WTC11 (cell line): ENCODE results near the gene EGLN2. TPM values are rescaled to one million over a fixed set of nuclear protein-coding genes. Genes with fewer than 3 reads are reported as not detected.
A peak's percentile ranks its signal among the peaks of the same experiment; 100 is the strongest.

Experiments used
- ATAC-seq: fragments of 200-7000 bp; cut with Tn5 transposase; 2 replicates; pipeline ENCODE4 v1.10.0; 2021; ENCODE audit warnings: mild to moderate bottlenecking, moderate library complexity
- CTCF ChIA-PET: fragments of 300-600 bp; sonication (Branson Sonifier 250); formaldehyde crosslinking; loops from one replicate; lab custom pipeline; 2021; ENCODE audit warnings: antibody characterized with exemption; lab: Charles Lee
- POLR2A ChIA-PET: fragments of 350-600 bp; sonication (Branson Sonifier 250); formaldehyde crosslinking; loops from one replicate; lab custom pipeline; 2021; ENCODE audit warnings: antibody characterized with exemption; lab: Charles Lee
- DNase-seq: peaks from one replicate; pipeline ENCODE4 v3.0.0; 2021; ENCODE audit warnings: low spot score
- H3K27ac Mint-ChIP-seq: 2 replicates; pipeline ENCODE4 v1.8.0; 2021; ENCODE audit warnings: mixed read lengths
- H3K27me3 Mint-ChIP-seq: 2 replicates; pipeline ENCODE4 v1.8.0; 2021; ENCODE audit warnings: low read depth, mild to moderate bottlenecking, moderate library complexity, mixed read lengths
- H3K36me3 Mint-ChIP-seq: 2 replicates; pipeline ENCODE4 v1.8.0; 2021; ENCODE audit warnings: mixed read lengths
- H3K4me1 Mint-ChIP-seq: 2 replicates; pipeline ENCODE4 v1.8.0; 2022; ENCODE audit warnings: mixed read lengths
- H3K4me3 Mint-ChIP-seq: 2 replicates; pipeline ENCODE4 v1.8.0; 2021; ENCODE audit warnings: mild to moderate bottlenecking, moderate library complexity, mixed read lengths
- H3K9me3 Mint-ChIP-seq: 2 replicates; pipeline ENCODE4 v1.8.0; 2021; ENCODE audit warnings: mixed read lengths
- ELF4 ChIP-seq: sonication (generic); formaldehyde crosslinking; IDR thresholded peaks from 2 replicates; pipeline ENCODE4 v1.8.1; 2022; ENCODE audit warnings: low read depth, mild to moderate bottlenecking, moderate library complexity, missing genetic modification reagents
- FOXP1 ChIP-seq: sonication (generic); formaldehyde crosslinking; IDR thresholded peaks from 2 replicates; pipeline ENCODE4 v1.8.0; 2022; ENCODE audit warnings: missing genetic modification reagents, mild to moderate bottlenecking, moderate library complexity, borderline replicate concordance
- GABPB1 ChIP-seq: sonication (generic); formaldehyde crosslinking; IDR thresholded peaks from 2 replicates; pipeline ENCODE4 v1.8.1; 2023; ENCODE audit warnings: mild to moderate bottlenecking, missing genetic modification reagents
- IRF2 ChIP-seq: sonication (generic); formaldehyde crosslinking; IDR thresholded peaks from 2 replicates; pipeline ENCODE4 v1.8.0; 2022; ENCODE audit warnings: low read depth, missing genetic modification reagents, borderline replicate concordance
- MYBL2 ChIP-seq: sonication (generic); formaldehyde crosslinking; IDR thresholded peaks from 2 replicates; pipeline ENCODE4 v1.8.1; 2023; ENCODE audit warnings: mild to moderate bottlenecking, moderate library complexity, missing genetic modification reagents
- NR2C2 ChIP-seq: sonication (generic); formaldehyde crosslinking; IDR thresholded peaks from 2 replicates; pipeline ENCODE4 v1.8.0; 2022; ENCODE audit warnings: mild to moderate bottlenecking, missing genetic modification reagents
- SP1 ChIP-seq: sonication (generic); formaldehyde crosslinking; conservative IDR thresholded peaks from 2 replicates; pipeline ENCODE4 v1.8.1; 2022; ENCODE audit warnings: missing genetic modification reagents
- total RNA-seq: library from RNA; stranded (reverse); gene quantifications from 3 replicates; pipeline ENCODE4 v1.2.3, GENCODE V29; 2021
- TF ChIP-seq, protein P1 (sequence below): fragments of 250-450 bp; sonication (Bioruptor Pico); IDR thresholded peaks from 2 replicates; pipeline ENCODE4 v1.9.0; 2021; ENCODE audit warnings: moderate library complexity, mild to moderate bottlenecking, inconsistent platforms, borderline replicate concordance
- TF ChIP-seq, protein P2 (sequence below): sonication (generic); formaldehyde crosslinking; IDR thresholded peaks from 2 replicates; pipeline ENCODE4 v1.8.1; 2023; ENCODE audit warnings: mild to moderate bottlenecking, moderate library complexity, missing genetic modification reagents
- TF ChIP-seq, protein P3 (sequence below): fragments of 250-450 bp; sonication (Bioruptor Pico); IDR thresholded peaks from 2 replicates; pipeline ENCODE4 v2.1.2; 2022; ENCODE audit warnings: mild to moderate bottlenecking, moderate library complexity
- TF ChIP-seq, protein P4 (sequence below): sonication (generic); formaldehyde crosslinking; IDR thresholded peaks from 2 replicates; pipeline ENCODE4 v1.8.0; 2022; ENCODE audit warnings: mild to moderate bottlenecking, missing genetic modification reagents
- TF ChIP-seq, protein P5 (sequence below): sonication (generic); formaldehyde crosslinking; IDR thresholded peaks from 2 replicates; pipeline ENCODE4 v1.8.1; 2023; ENCODE audit warnings: mild to moderate bottlenecking, missing genetic modification reagents
- TF ChIP-seq, protein P6 (sequence below): sonication (generic); formaldehyde crosslinking; IDR thresholded peaks from 2 replicates; pipeline ENCODE4 v1.8.0; 2022; ENCODE audit warnings: mild to moderate bottlenecking, missing genetic modification reagents
- TF ChIP-seq, protein P7 (sequence below): sonication (generic); formaldehyde crosslinking; IDR thresholded peaks from 2 replicates; pipeline ENCODE4 v1.8.0; 2022; ENCODE audit warnings: mild to moderate bottlenecking, missing genetic modification reagents
- TF ChIP-seq, protein P8 (sequence below): sonication (generic); formaldehyde crosslinking; IDR thresholded peaks from 2 replicates; pipeline ENCODE4 v1.8.0; 2023; ENCODE audit warnings: mild to moderate bottlenecking, missing genetic modification reagents

The EGLN2 gene
- total RNA-seq, 1 experiment from 2014 or later: 102 TPM

DNA sequence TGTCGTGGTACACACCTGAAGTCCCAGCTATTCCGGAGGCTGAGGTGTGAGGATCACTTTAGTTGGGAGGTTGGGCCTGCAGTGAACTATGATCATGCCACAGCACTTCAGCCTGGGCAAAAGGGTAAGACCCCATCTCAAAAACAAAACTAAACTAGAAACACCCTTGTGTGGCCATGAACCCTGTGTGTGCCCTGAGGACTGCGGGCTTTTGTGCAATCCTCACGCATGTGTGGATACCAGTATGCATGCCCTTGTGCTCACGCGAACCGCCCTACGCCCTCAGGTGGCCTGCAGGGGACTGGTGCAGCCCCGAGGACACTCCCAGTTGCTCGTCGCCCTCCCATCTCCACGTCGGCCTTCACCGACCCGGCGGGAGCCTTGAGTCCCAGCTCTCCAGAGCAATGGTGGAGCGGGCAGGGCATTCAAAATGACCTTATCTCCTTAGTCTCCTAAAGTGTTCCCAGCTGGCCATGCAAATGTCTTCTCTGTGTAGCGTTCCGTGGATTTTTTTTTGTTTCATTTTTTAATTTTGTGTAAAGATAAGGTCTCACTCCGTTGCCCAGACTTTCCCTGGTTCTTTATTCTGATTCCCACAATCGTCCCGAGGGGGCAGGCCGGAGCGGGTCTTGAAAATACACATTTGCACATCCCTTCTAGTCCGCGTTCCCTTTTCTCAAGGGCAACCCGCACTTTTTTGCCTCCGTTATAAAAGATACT, 868 bp upstream of the EGLN2 start:
- H3K27ac Mint-ChIP-seq: peak overlapping the region; percentile 98
- TF ChIP-seq, protein P1, sequence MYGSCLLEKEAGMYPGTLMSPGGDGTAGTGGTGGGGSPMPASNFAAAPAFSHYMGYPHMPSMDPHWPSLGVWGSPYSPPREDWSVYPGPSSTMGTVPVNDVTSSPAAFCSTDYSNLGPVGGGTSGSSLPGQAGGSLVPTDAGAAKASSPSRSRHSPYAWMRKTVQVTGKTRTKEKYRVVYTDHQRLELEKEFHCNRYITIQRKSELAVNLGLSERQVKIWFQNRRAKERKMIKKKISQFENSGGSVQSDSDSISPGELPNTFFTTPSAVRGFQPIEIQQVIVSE (CRISPR knock-in tag): no peak
- TF ChIP-seq FOXP1 (CRISPR knock-in tag) (0 out of 2 replicates have a peak, but pooled peaks have one; percentile 20), IRF2 (CRISPR knock-in tag) (no peak), NR2C2 (CRISPR knock-in tag) (0 out of 2 replicates have a peak, but pooled peaks have one; percentile 49), MYBL2 (0 out of 2 replicates have a peak, but pooled peaks have one; percentile 39), ELF4 (CRISPR knock-in tag) (no peak), SP1 (CRISPR knock-in tag) (peak; percentile 41; the same call in 1 of the 2 replicates), GABPB1 (CRISPR knock-in tag) (peak; percentile 48; the same call in 1 of the 2 replicates)
- TF ChIP-seq, protein P2, sequence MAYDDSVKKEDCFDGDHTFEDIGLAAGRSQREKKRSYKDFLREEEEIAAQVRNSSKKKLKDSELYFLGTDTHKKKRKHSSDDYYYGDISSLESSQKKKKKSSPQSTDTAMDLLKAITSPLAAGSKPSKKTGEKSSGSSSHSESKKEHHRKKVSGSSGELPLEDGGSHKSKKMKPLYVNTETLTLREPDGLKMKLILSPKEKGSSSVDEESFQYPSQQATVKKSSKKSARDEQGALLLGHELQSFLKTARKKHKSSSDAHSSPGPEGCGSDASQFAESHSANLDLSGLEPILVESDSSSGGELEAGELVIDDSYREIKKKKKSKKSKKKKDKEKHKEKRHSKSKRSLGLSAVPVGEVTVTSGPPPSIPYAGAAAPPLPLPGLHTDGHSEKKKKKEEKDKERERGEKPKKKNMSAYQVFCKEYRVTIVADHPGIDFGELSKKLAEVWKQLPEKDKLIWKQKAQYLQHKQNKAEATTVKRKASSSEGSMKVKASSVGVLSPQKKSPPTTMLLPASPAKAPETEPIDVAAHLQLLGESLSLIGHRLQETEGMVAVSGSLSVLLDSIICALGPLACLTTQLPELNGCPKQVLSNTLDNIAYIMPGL (CRISPR knock-in tag): 0 out of 2 replicates have a peak, but pooled peaks have one; percentile 24
- TF ChIP-seq, protein P3, sequence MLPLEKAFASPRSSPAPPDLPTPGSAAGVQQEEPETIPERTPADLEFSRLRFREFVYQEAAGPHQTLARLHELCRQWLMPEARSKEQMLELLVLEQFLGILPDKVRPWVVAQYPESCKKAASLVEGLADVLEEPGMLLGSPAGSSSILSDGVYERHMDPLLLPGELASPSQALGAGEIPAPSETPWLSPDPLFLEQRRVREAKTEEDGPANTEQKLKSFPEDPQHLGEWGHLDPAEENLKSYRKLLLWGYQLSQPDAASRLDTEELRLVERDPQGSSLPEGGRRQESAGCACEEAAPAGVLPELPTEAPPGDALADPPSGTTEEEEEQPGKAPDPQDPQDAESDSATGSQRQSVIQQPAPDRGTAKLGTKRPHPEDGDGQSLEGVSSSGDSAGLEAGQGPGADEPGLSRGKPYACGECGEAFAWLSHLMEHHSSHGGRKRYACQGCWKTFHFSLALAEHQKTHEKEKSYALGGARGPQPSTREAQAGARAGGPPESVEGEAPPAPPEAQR (CRISPR knock-in tag): no peak
- TF ChIP-seq, protein P4, sequence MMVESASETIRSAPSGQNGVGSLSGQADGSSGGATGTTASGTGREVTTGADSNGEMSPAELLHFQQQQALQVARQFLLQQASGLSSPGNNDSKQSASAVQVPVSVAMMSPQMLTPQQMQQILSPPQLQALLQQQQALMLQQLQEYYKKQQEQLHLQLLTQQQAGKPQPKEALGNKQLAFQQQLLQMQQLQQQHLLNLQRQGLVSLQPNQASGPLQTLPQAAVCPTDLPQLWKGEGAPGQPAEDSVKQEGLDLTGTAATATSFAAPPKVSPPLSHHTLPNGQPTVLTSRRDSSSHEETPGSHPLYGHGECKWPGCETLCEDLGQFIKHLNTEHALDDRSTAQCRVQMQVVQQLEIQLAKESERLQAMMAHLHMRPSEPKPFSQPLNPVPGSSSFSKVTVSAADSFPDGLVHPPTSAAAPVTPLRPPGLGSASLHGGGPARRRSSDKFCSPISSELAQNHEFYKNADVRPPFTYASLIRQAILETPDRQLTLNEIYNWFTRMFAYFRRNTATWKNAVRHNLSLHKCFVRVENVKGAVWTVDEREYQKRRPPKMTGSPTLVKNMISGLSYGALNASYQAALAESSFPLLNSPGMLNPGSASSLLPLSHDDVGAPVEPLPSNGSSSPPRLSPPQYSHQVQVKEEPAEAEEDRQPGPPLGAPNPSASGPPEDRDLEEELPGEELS (CRISPR knock-in tag): 0 out of 2 replicates have a peak, but pooled peaks have one; percentile 37
- TF ChIP-seq, protein P5, sequence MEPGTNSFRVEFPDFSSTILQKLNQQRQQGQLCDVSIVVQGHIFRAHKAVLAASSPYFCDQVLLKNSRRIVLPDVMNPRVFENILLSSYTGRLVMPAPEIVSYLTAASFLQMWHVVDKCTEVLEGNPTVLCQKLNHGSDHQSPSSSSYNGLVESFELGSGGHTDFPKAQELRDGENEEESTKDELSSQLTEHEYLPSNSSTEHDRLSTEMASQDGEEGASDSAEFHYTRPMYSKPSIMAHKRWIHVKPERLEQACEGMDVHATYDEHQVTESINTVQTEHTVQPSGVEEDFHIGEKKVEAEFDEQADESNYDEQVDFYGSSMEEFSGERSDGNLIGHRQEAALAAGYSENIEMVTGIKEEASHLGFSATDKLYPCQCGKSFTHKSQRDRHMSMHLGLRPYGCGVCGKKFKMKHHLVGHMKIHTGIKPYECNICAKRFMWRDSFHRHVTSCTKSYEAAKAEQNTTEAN (CRISPR knock-in tag): peak; percentile 71
- TF ChIP-seq, protein P6, sequence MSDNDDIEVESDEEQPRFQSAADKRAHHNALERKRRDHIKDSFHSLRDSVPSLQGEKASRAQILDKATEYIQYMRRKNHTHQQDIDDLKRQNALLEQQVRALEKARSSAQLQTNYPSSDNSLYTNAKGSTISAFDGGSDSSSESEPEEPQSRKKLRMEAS (CRISPR knock-in tag): peak; percentile 90
- TF ChIP-seq, protein P7, sequence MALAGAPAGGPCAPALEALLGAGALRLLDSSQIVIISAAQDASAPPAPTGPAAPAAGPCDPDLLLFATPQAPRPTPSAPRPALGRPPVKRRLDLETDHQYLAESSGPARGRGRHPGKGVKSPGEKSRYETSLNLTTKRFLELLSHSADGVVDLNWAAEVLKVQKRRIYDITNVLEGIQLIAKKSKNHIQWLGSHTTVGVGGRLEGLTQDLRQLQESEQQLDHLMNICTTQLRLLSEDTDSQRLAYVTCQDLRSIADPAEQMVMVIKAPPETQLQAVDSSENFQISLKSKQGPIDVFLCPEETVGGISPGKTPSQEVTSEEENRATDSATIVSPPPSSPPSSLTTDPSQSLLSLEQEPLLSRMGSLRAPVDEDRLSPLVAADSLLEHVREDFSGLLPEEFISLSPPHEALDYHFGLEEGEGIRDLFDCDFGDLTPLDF (CRISPR knock-in tag): 0 out of 2 replicates have a peak, but pooled peaks have one; percentile 32
- TF ChIP-seq, protein P8, sequence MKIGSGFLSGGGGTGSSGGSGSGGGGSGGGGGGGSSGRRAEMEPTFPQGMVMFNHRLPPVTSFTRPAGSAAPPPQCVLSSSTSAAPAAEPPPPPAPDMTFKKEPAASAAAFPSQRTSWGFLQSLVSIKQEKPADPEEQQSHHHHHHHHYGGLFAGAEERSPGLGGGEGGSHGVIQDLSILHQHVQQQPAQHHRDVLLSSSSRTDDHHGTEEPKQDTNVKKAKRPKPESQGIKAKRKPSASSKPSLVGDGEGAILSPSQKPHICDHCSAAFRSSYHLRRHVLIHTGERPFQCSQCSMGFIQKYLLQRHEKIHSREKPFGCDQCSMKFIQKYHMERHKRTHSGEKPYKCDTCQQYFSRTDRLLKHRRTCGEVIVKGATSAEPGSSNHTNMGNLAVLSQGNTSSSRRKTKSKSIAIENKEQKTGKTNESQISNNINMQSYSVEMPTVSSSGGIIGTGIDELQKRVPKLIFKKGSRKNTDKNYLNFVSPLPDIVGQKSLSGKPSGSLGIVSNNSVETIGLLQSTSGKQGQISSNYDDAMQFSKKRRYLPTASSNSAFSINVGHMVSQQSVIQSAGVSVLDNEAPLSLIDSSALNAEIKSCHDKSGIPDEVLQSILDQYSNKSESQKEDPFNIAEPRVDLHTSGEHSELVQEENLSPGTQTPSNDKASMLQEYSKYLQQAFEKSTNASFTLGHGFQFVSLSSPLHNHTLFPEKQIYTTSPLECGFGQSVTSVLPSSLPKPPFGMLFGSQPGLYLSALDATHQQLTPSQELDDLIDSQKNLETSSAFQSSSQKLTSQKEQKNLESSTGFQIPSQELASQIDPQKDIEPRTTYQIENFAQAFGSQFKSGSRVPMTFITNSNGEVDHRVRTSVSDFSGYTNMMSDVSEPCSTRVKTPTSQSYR: 0 out of 2 replicates have a peak, but pooled peaks have one; percentile 59
- H3K4me1 Mint-ChIP-seq: peaks cover 32% of the 10 kb centered on the region
- DNase-seq: peak; percentile 85
- peak overlapping the region; percentile 86 for H3K4me3 Mint-ChIP-seq
- no peaks in the 10 kb centered on the region for H3K27me3 Mint-ChIP-seq
- H3K9me3 Mint-ChIP-seq: no peaks in the 10 kb centered on the region
- peaks cover 9% of the 10 kb centered on the region for H3K36me3 Mint-ChIP-seq
- ATAC-seq: peak; percentile 72
- POLR2A ChIA-PET: interaction anchor here (0.7 to 3.0 kb wide), 7 partner anchors 9 to 108 kb away, joined by 3 to 48 read pairs (median 7); partner anchors contain the start of genes ACTMAP, COQ8B, ITPKC and NUMBL
- CTCF ChIA-PET: interaction anchor here (0.7 to 3.3 kb wide), 23 partner anchors 9 to 421 kb away, joined by 3 to 76 read pairs (median 4); partner anchors contain the start of genes ACTMAP, AXL, COQ8B and ITPKC
